CD4-positive, alpha-beta T cell treated with Interferon alpha-2 for 1 hour (primary cell): Measurements from ENCODE around the gene EIF3F.

Experiments
- DNase-seq, 2 donors: peaks; one replicate each; pipeline ENCODE4 v3.0.0-alpha.2; 2020 to 2022

The EIF3F gene

GRCh38 chr11:8040261-8040920 lies 53.3 kb downstream of the EIF3F start:
- DNase-seq, result no peak

DNA sequence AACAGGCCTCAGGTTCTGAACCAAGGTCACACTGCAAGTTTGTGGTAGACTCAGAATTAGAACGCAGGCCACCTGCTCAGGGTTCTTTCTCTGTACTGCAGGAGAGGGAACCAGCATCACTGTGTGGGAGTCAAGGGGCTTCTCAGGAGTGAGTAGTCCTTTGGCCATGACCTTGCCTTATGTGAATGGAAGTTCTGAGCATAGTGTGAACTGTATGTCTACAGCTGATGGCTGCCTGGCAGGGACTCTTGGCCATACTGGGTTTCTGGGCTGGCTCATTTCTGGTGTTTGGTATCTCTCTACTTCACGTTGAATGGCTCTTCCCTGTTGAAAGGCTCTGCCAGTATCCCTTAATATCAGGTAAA lies 53.8 kb downstream of the EIF3F start:
- no peak for DNase-seq

GRCh38 chr11:8041576-8041975 lies 54.4 kb downstream of the EIF3F start:
- no peak for DNase-seq

DNA sequence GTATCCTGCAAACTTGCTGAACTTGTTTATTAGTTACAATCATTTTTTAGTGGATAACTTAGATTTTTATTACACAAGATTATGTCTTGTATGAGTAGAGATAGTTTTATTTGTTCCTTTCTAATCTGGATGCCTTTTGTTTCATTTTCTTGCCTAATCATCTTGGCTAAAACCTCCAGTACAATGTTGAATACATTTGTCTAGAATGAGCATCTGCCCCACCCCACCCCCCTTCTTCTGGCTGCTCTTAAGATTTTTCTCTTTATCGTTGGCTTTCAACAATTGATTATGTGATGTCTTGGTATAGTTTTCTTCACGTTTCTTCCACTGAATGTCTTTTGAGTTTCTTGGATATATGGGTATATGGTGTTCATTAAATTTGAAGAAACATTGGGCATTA lies 56.6 kb downstream of the EIF3F start:
- DNase-seq, result no peak

DNA sequence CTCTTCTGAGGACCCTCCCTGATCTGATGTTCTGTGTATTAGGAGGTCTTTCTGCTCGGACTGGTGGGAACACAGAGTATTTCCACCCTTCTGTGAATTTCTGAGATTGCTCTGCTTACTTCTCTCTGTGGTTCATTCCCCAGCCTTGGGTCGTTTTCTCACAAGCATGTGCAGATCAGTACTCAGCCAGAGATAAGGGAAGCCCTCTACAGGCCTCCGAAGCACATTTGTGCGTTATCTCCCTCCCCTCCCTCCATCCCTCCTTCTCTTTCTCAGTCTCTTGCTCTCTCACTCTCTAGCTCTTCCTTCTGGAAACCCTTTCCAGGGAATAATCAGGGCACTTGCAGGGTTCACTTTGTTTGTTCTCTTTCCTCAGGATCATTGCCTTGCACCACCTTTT lies 58.7 kb downstream of the EIF3F start:
- DNase-seq, result no peak

DNA sequence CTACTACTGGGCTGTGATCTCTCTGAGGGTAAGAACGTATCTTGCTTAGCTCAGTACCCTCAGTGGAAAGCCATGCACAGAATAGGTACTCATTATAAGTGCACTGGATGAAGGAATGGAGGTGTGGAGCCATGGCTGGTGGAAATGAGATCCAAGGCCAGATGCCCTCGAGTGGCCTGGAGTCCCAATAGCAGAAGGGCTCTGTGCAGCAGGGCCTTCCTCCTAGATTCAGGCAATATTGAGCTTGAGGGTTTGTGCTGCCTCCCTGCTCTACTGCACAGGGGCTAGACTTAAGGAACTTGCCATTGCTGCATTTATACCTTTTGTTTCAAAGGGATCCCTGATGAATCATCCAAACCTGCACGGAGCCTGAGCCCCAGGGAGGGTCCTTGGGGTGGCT lies 60.2 kb downstream of the EIF3F start:
- no peak for DNase-seq

- no peak for DNase-seq
These were observed 61.9 kb downstream of the EIF3F start for GRCh38 chr11:8049084-8049483.
